Measurements from ENCODE around the gene CNTN4. TPM values are rescaled to one million over a fixed set of nuclear protein-coding genes. Genes with fewer than 3 reads are reported as not detected.

Gene CNTN4
- total and polyA plus RNA-seq, 4 donors = 29.2 to 88.0 (median 36.1) TPM

- H3K27ac ChIP-seq (ENCODE audit: low read depth, low read length) = no peak overlapping the region
- 100% methylated on average over 2 of the region's 6 CpGs for WGBS (ENCODE audit: insufficient coverage)
- DNase-seq (ENCODE audit: low read depth in 4 of 6, low spot score in 6 of 6) = no peak
- no peak overlapping the region for H3K4me3 ChIP-seq (ENCODE audit: low read depth, low read length)
- H3K9me3 ChIP-seq (ENCODE audit: control insufficient read depth, insufficient read depth, low read length) = no peaks in the 10 kb centered on the region
- no peaks in the 10 kb centered on the region for H3K27me3 ChIP-seq (ENCODE audit: control insufficient read depth, insufficient read depth, low read length)
- H3K36me3 ChIP-seq (ENCODE audit: control insufficient read depth, insufficient read depth, low read length) = no peaks in the 10 kb centered on the region
- no peaks in the 10 kb centered on the region for H3K4me1 ChIP-seq (ENCODE audit: control insufficient read depth, insufficient read depth, low read length)
Measured at GRCh38 chr3:3101660-3102458, 1003.2 kb downstream of the CNTN4 start.

GRCh38 chr3:3102751-3103150, 1004.1 kb downstream of the CNTN4 start:
- 89% methylated on average over 6 of the region's 6 CpGs for WGBS (ENCODE audit: insufficient coverage)
- H3K4me3 ChIP-seq (ENCODE audit: low read depth, low read length) = no peak overlapping the region
- H3K9me3 ChIP-seq (ENCODE audit: control insufficient read depth, insufficient read depth, low read length) = no peaks in the 10 kb centered on the region
- H3K27ac ChIP-seq (ENCODE audit: low read depth, low read length) = no peak overlapping the region
- no peak for DNase-seq (ENCODE audit: low read depth in 4 of 6, low spot score in 6 of 6)
- H3K4me1 ChIP-seq (ENCODE audit: control insufficient read depth, insufficient read depth, low read length) = no peaks in the 10 kb centered on the region
- H3K27me3 ChIP-seq (ENCODE audit: control insufficient read depth, insufficient read depth, low read length) = no peaks in the 10 kb centered on the region
- no peaks in the 10 kb centered on the region for H3K36me3 ChIP-seq (ENCODE audit: control insufficient read depth, insufficient read depth, low read length)

- H3K4me1 ChIP-seq (ENCODE audit: control insufficient read depth, insufficient read depth, low read length) = no peaks in the 10 kb centered on the region
- no peak for DNase-seq (ENCODE audit: low read depth in 4 of 6, low spot score in 6 of 6)
- WGBS (ENCODE audit: insufficient coverage) = no CpG with 5 or more reads among the region's 3 CpGs
- no peak overlapping the region for H3K4me3 ChIP-seq (ENCODE audit: low read depth, low read length)
- no peaks in the 10 kb centered on the region for H3K27me3 ChIP-seq (ENCODE audit: control insufficient read depth, insufficient read depth, low read length)
- H3K9me3 ChIP-seq (ENCODE audit: control insufficient read depth, insufficient read depth, low read length) = no peaks in the 10 kb centered on the region
- H3K36me3 ChIP-seq (ENCODE audit: control insufficient read depth, insufficient read depth, low read length) = no peaks in the 10 kb centered on the region
- no peak overlapping the region for H3K27ac ChIP-seq (ENCODE audit: low read depth, low read length)
Measured at GRCh38 chr3:3105246-3105645, 1006.6 kb downstream of the CNTN4 start.

GRCh38 chr3:3105815-3106214, 1007.1 kb downstream of the CNTN4 start:
- no peaks in the 10 kb centered on the region for H3K27me3 ChIP-seq (ENCODE audit: control insufficient read depth, insufficient read depth, low read length)
- DNase-seq (ENCODE audit: low read depth in 4 of 6, low spot score in 6 of 6) = no peak
- H3K4me3 ChIP-seq (ENCODE audit: low read depth, low read length) = no peak overlapping the region
- 100% methylated on average over 1 of the region's 4 CpGs for WGBS (ENCODE audit: insufficient coverage)
- no peaks in the 10 kb centered on the region for H3K4me1 ChIP-seq (ENCODE audit: control insufficient read depth, insufficient read depth, low read length)
- H3K27ac ChIP-seq (ENCODE audit: low read depth, low read length) = no peak overlapping the region
- H3K36me3 ChIP-seq (ENCODE audit: control insufficient read depth, insufficient read depth, low read length) = no peaks in the 10 kb centered on the region
- H3K9me3 ChIP-seq (ENCODE audit: control insufficient read depth, insufficient read depth, low read length) = no peaks in the 10 kb centered on the region

- H3K4me1 ChIP-seq (ENCODE audit: control insufficient read depth, insufficient read depth, low read length) = no peaks in the 10 kb centered on the region
- no peaks in the 10 kb centered on the region for H3K36me3 ChIP-seq (ENCODE audit: control insufficient read depth, insufficient read depth, low read length)
- H3K4me3 ChIP-seq (ENCODE audit: low read depth, low read length) = no peak overlapping the region
- H3K27me3 ChIP-seq (ENCODE audit: control insufficient read depth, insufficient read depth, low read length) = no peaks in the 10 kb centered on the region
- H3K9me3 ChIP-seq (ENCODE audit: control insufficient read depth, insufficient read depth, low read length) = no peaks in the 10 kb centered on the region
- no peak overlapping the region for H3K27ac ChIP-seq (ENCODE audit: low read depth, low read length)
- DNase-seq (ENCODE audit: low read depth in 4 of 6, low spot score in 6 of 6) = no peak
- WGBS (ENCODE audit: insufficient coverage) = no CpG with 5 or more reads among the region's 3 CpGs
Measured at GRCh38 chr3:3107181-3107580, 1008.5 kb downstream of the CNTN4 start.

Small RNA genes within 50 kb of the gene (small RNA-seq; reads per million reads assigned to genes)
- gene RF00416 (ENCODE audit: low replicate concordance) = not detected
- gene RN7SKP144 (ENCODE audit: low replicate concordance) = 0.10 reads per million
